Cardiac septum (tissue), 1 donor: Measurements from ENCODE around the gene TNFRSF6B. TPM values are rescaled to one million over a fixed set of nuclear protein-coding genes. Genes with fewer than 3 reads are reported as not detected.
"Not testable (repeated sequence)": the region's sequence is repeated elsewhere in the genome, so short reads cannot be mapped to it uniquely, and the experiment has no call there.

Source experiments
- DNase-seq: peaks from one replicate; pipeline ENCODE4 v3.0.0-alpha.2; 2020; ENCODE audit warnings: low spot score
- intact Hi-C: fragments of 100-400 bp; cut with DNase I; formaldehyde crosslinking; loops from one replicate; pipeline ENCODE4 v1.14.0; 2022
- total RNA-seq: library from RNA; stranded (reverse); fragmentation: NEBNext Ultra II Directional; extraction: Animal tissue kit (Norgen Biotek cat#: 25700); gene quantifications from one replicate; pipeline ENCODE4 v1.2.1, GENCODE V29; 2021
- donor health status: DM: no; HTN: no; CAD: no.

The TNFRSF6B gene
- total RNA-seq, 1 donor from 2014 or later = not detected

GRCh38 chr20:63661959-63662812, 34.3 kb upstream of the TNFRSF6B start:
- intact Hi-C loops = no loop called here
- no peak for DNase-seq

GRCh38 chr20:63662813-63663189, 33.7 kb upstream of the TNFRSF6B start:
- intact Hi-C loops = no loop called here
- DNase-seq = no peak

GRCh38 chr20:63663332-63664066, 33.0 kb upstream of the TNFRSF6B start:
- intact Hi-C loops = no loop called here
- no peak for DNase-seq

GRCh38 chr20:63664143-63664851, 32.2 kb upstream of the TNFRSF6B start:
- intact Hi-C loops = no loop called here
- no peak for DNase-seq

- intact Hi-C loops = no loop called here
- DNase-seq = no peak
Measured at GRCh38 chr20:63664861-63665594, 31.4 kb upstream of the TNFRSF6B start.

GRCh38 chr20:63665708-63666107, 30.7 kb upstream of the TNFRSF6B start:
- intact Hi-C loops = no loop called here
- no peak for DNase-seq

GRCh38 chr20:63667858-63668257, 28.6 kb upstream of the TNFRSF6B start:
- intact Hi-C loops = no loop called here
- no peak for DNase-seq

GRCh38 chr20:63668351-63668750, 28.1 kb upstream of the TNFRSF6B start:
- intact Hi-C loops = no loop called here
- DNase-seq = no peak

GRCh38 chr20:63671695-63672094, 24.8 kb upstream of the TNFRSF6B start:
- DNase-seq, intact Hi-C loops: not testable (repeated sequence)

GRCh38 chr20:63672666-63673065, 23.8 kb upstream of the TNFRSF6B start:
- DNase-seq = no peak
- intact Hi-C loops = no loop called here

- intact Hi-C loops = no loop called here
- no peak for DNase-seq
Measured at GRCh38 chr20:63673951-63674350, 22.5 kb upstream of the TNFRSF6B start.

- intact Hi-C loops = no loop called here
- DNase-seq = no peak
Measured at GRCh38 chr20:63675681-63676368, 20.6 kb upstream of the TNFRSF6B start.

GRCh38 chr20:63678071-63678470, 18.4 kb upstream of the TNFRSF6B start:
- intact Hi-C loops = no loop called here
- no peak for DNase-seq

GRCh38 chr20:63678667-63679465, 17.6 kb upstream of the TNFRSF6B start:
- DNase-seq = no peak
- intact Hi-C loops = no loop called here

- intact Hi-C loops = no loop called here
- no peak for DNase-seq
Measured at GRCh38 chr20:63679799-63680305, 16.6 kb upstream of the TNFRSF6B start.

GRCh38 chr20:63680427-63680826, 16.0 kb upstream of the TNFRSF6B start:
- intact Hi-C loops = no loop called here
- DNase-seq = no peak

GRCh38 chr20:63680857-63681608, 15.4 kb upstream of the TNFRSF6B start:
- DNase-seq = no peak
- intact Hi-C loops = no loop called here
